Esophagus muscularis mucosa (tissue), 4 donors: ENCODE measurements around the gene RABAC1. TPM values are rescaled to one million over a fixed set of nuclear protein-coding genes. Genes with fewer than 3 reads are reported as not detected.
A peak's percentile ranks its signal among the peaks of the same experiment; 100 is the strongest.

ENCODE experiments used
- DNase-seq: peaks from one replicate; pipeline ENCODE4 v3.0.0-alpha.2; 2017; ENCODE audit errors: extremely low spot score
- H3K27ac ChIP-seq, 4 donors: fragments of 200-600 bp; sonication (generic); replicated peaks in 1 of 4; 1 replicate in 3 of 4; 2 replicates in 1 of 4; pipeline ENCODE4 v1.5.1; 2016 to 2019; ENCODE audit warnings: mild to moderate bottlenecking in 1 of 4
- H3K27me3 ChIP-seq, 4 donors: fragments of 200-600 bp; sonication (generic); one replicate each; pipeline versions ENCODE4 v1.5.1 to v1.6.0; 2016 to 2019
- H3K36me3 ChIP-seq, 4 donors: fragments of 200-600 bp; sonication (generic); one replicate each; pipeline ENCODE4 v1.5.1; 2016 to 2019
- H3K4me1 ChIP-seq, 4 donors: fragments of 200-600 bp; sonication (generic); one replicate each; pipeline ENCODE4 v1.5.1; 2016 to 2019
- H3K4me3 ChIP-seq, 4 donors: fragments of 200-600 bp; sonication (generic); 1 replicate in 2 of 4; 2 replicates in 2 of 4; pipeline ENCODE4 v1.5.1; 2016 to 2019; ENCODE audit warnings: mild to moderate bottlenecking in 4 of 4, moderate library complexity in 1 of 4
- H3K9me3 ChIP-seq, 4 donors: fragments of 200-600 bp; sonication (generic); 1 replicate in 3 of 4; 2 replicates in 1 of 4; pipeline ENCODE4 v1.5.1; 2016 to 2019
- EP300 ChIP-seq: sonication (generic); formaldehyde crosslinking; IDR thresholded peaks from one replicate; pipeline ENCODE4 v1.6.1; 2017; ENCODE audit warnings: antibody characterized with exemption
- POLR2A ChIP-seq: fragments of 450-650 bp; IDR thresholded peaks from one replicate; pipeline ENCODE4 v1.6.1; 2017; ENCODE audit warnings: antibody characterized with exemption, moderate library complexity, mild to moderate bottlenecking, low read depth
- POLR2AphosphoS5 ChIP-seq, 2 donors: sonication (generic); formaldehyde crosslinking; IDR thresholded peaks; one replicate each; pipeline ENCODE4 v1.6.1; 2017; ENCODE audit warnings: antibody characterized with exemption in 2 of 2
- WGBS: methylation state at CpG from one replicate; pipeline ENCODE4 v1.1.5; 2018; 5-methylcytosine and 5-hydroxymethylcytosine counted together
- intact Hi-C: fragments of 100-400 bp; cut with DNase I; formaldehyde crosslinking; loops from one replicate; pipeline ENCODE4 v1.15.1; 2023
- total RNA-seq, 4 donors: library from RNA; depleted of rRNA; stranded (reverse); fragments of >200 nt; gene quantifications; one replicate each; pipeline versions ENCODE4 v1.1.0 to v1.2.1, GENCODE V29; 2016
- TF ChIP-seq, protein P1 (sequence below), 3 experiments: fragments of 200-600 bp in 2 of 3; fragments of 450-650 bp in 1 of 3; sonication (generic) in 2 of 3; IDR thresholded peaks; one replicate each; pipeline ENCODE4 v1.5.1; 2017 to 2019; ENCODE audit warnings: antibody characterized with exemption in 3 of 3, mild to moderate bottlenecking in 2 of 3, moderate library complexity in 1 of 3

RABAC1 gene
- total RNA-seq, 4 donors from 2014 or later, result 142 to 250 (median 201) TPM

DNA sequence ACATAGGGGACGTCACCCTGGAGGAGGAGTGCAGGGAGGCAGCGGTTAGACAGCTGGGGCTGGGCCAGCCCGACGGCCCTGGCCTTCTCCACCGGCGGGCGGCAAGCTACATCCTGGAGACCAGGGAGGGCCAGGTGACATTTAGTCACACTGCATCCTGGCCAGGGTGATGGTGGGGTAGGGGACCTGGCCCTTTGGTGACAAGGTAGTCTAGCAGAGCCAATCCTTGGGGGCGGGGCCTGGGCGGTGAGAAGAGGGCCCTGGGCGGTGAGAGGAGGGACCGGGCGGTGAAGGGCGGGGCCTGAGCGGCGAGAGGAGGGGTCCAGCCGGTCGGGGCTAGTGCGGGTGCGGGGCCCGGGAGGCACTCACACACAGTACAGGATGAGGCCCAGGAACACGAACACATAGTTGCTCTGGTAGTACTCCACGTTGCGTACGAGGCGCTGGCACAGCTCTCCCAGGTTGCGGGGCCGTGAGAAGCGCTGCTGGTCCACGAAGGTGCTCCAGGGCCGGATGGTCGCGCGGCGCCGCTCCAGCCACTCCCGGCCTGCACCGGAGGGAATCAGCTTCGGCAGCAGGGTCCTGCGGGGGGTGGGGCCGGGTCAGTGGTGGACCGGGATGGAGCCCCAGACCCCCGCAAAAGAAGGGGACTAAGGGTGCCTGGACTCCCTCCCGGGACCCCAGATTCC is 610 bp downstream of the RABAC1 start:
- TF ChIP-seq, protein P1, sequence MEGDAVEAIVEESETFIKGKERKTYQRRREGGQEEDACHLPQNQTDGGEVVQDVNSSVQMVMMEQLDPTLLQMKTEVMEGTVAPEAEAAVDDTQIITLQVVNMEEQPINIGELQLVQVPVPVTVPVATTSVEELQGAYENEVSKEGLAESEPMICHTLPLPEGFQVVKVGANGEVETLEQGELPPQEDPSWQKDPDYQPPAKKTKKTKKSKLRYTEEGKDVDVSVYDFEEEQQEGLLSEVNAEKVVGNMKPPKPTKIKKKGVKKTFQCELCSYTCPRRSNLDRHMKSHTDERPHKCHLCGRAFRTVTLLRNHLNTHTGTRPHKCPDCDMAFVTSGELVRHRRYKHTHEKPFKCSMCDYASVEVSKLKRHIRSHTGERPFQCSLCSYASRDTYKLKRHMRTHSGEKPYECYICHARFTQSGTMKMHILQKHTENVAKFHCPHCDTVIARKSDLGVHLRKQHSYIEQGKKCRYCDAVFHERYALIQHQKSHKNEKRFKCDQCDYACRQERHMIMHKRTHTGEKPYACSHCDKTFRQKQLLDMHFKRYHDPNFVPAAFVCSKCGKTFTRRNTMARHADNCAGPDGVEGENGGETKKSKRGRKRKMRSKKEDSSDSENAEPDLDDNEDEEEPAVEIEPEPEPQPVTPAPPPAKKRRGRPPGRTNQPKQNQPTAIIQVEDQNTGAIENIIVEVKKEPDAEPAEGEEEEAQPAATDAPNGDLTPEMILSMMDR (IDR thresholded peaks at IDR 0.05), result no peak
- TF ChIP-seq POLR2AphosphoS5 (IDR thresholded peaks at IDR 0.05), result peak; percentile 52 to 71
- peak; percentile 29 for TF ChIP-seq POLR2A
- no peaks in the 10 kb centered on the region for H3K9me3 ChIP-seq
- 0% methylated on average over 8 of the region's 43 CpGs for WGBS
- H3K36me3 ChIP-seq, result peaks cover 0 to 30% (median 24%) of the 10 kb centered on the region in 4 donors
- H3K4me3 ChIP-seq, result peak overlapping the region; percentile 72 to 99 (median 83)
- peak overlapping the region; percentile 87 to 94 (median 90) for H3K27ac ChIP-seq
- no peak for DNase-seq
- H3K4me1 ChIP-seq, result peaks cover 13 to 23% (median 22%) of the 10 kb centered on the region in 4 donors
- no peaks in the 10 kb centered on the region for H3K27me3 ChIP-seq
- intact Hi-C loops, result loop anchor here (5.0 kb wide), 1 partner anchor 86 kb away; no protein-coding TSS in a partner anchor

DNA sequence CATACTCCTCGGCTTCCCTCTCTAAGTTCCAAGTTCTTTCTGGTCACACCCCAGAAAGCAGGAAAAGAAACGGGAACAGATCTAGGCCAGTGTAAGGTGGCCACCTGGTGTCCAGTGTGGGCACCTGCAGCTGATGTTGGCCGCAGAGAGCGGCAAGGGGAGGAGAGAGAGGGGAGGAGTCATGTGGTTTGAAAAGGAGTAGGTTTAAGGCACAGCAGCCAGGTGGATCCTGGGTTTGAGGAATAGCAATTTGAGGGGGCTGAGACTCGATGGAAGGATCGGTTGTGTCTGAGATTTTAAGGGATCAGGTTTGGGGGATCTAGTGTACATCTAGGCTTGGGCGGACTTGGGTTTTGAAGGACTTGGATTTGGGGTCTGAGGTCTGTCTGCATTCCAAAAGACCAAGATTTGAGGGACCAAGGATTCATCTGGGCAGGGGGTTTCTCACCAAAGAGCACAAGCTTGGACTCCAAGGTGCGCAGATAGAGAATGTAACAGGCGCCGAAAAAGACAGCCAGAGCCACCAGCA is 1.2 kb downstream of the RABAC1 start:
- WGBS, result 10% methylated on average over 7 of the region's 10 CpGs
- no peak for DNase-seq
- Histone ChIP-seq H3K4me3 (peak overlapping the region; percentile 72 to 99 (median 83)), H3K9me3 (no peaks in the 10 kb centered on the region), H3K27me3 (no peaks in the 10 kb centered on the region), H3K36me3 (peaks cover 0 to 30% (median 24%) of the 10 kb centered on the region in 4 donors), H3K4me1 (peaks cover 13 to 23% (median 22%) of the 10 kb centered on the region in 4 donors), H3K27ac (peak overlapping the region; percentile 87 to 94 (median 90))
- TF ChIP-seq POLR2AphosphoS5 (IDR thresholded peaks at IDR 0.05) (peak in 1 of 2 donors; percentile 58), POLR2A (no peak), EP300 (no peak)
- TF ChIP-seq, protein P1 (IDR thresholded peaks at IDR 0.05), result peak; percentile 71 to 82 (median 80)
- intact Hi-C loops, result loop anchor here (5.0 kb wide), 1 partner anchor 86 kb away; no protein-coding TSS in a partner anchor

DNA sequence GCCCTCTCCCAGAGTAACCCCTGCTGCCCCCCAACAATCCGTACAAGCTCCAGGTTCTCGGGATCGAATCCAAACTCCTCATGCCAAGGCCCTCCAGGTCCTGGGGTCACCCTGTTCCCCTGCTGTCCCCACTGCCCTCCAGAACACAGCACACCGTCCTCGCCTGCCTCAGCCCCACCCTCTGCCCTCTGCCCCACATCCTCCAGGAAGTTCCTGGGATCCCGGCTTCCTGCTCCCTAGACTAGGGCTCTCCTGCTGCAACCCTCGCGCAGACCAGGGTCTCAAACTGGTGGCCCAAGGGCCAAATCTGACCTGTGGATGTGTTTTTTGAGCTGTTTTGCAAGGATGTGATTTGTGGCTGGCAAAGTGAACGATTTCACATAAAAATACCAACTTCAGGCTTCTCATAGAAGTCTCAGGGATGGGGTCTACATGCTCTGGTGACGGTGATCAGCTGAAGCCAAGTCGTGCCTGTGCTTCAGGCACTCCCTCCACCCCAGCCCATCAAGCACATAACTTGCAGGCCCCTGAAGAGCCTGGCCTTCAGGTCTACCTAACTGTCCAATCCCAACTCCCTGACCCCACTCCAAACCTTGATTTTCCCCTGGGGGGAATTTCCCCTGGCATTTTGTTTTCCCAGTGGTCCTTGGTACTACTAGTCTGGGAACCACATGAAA is 1.8 kb downstream of the RABAC1 start:
- H3K36me3 ChIP-seq, result peaks cover 0 to 30% (median 24%) of the 10 kb centered on the region in 4 donors
- peak overlapping the region in 3 of 4 donors; percentile 88 to 94 (median 92) for H3K27ac ChIP-seq
- H3K4me1 ChIP-seq, result peaks cover 13 to 23% (median 22%) of the 10 kb centered on the region in 4 donors
- TF ChIP-seq POLR2A (no peak), EP300 (no peak), POLR2AphosphoS5 (IDR thresholded peaks at IDR 0.05) (no peak)
- TF ChIP-seq, protein P1 (IDR thresholded peaks at IDR 0.05), result no peak
- peak overlapping the region in 1 of 4 donors; percentile 99 for H3K4me3 ChIP-seq
- intact Hi-C loops, result loop anchor here (5.0 kb wide), 1 partner anchor 85 kb away; no protein-coding TSS in a partner anchor
- H3K9me3 ChIP-seq, result no peaks in the 10 kb centered on the region
- no peak for DNase-seq
- WGBS, result 85% methylated on average over 11 of the region's 11 CpGs
- H3K27me3 ChIP-seq, result no peaks in the 10 kb centered on the region

DNA sequence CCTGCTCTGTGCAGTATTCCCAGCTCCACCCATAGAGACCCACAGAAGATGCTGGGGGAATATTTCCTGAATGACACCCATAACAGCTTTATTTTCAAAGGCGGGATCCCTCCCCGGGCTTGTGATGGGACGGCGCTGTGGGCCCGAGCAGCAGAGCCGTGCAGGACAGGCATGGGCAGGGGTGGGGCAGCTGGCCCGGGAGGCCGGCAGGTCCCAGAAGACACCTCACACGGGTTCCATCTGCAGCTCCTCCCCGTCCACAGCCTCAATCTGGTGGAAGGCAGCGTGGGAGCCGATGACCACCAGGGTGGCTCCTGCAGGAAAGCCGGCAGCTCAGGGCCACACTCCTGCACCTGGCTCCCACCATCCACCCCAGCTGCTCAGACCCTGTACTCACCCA is 2.5 kb downstream of the RABAC1 start:
- intact Hi-C loops, result loop anchor here (5.0 kb wide), 1 partner anchor 84 kb away; no protein-coding TSS in a partner anchor
- H3K27ac ChIP-seq, result no peak overlapping the region
- peaks cover 13 to 26% (median 23%) of the 10 kb centered on the region in 4 donors for H3K4me1 ChIP-seq
- H3K36me3 ChIP-seq, result peaks cover 0 to 30% (median 24%) of the 10 kb centered on the region in 4 donors
- no peaks in the 10 kb centered on the region for H3K9me3 ChIP-seq
- WGBS, result 81% methylated on average over 13 of the region's 13 CpGs
- H3K27me3 ChIP-seq, result no peaks in the 10 kb centered on the region
- TF ChIP-seq POLR2A (no peak), POLR2AphosphoS5 (IDR thresholded peaks at IDR 0.05) (no peak), EP300 (no peak)
- TF ChIP-seq, protein P1 (IDR thresholded peaks at IDR 0.05), result no peak
- DNase-seq, result no peak
- no peak overlapping the region for H3K4me3 ChIP-seq
